ENCODE measurements around the gene KLHDC10. TPM values are rescaled to one million over a fixed set of nuclear protein-coding genes. Genes with fewer than 3 reads are reported as not detected.

Gene KLHDC10
- total and polyA plus RNA-seq, 2 of the 13 experiments (the other 11 are each of a cell fraction or from before 2014, with no cell fraction given), result 11.9 to 21.6 TPM

GRCh38 chr7:130113887-130114286 is 43.6 kb downstream of the KLHDC10 start (continued):
- no peak for TF ChIP-seq ZNF574 (CRISPR knock-in tag; IDR thresholded peaks at IDR 0.05)
- no peak for TF ChIP-seq ZFP37 (CRISPR knock-in tag; IDR thresholded peaks at IDR 0.05; ENCODE audit: borderline replicate concordance)
- no peak for TF ChIP-seq ZNF607 (CRISPR knock-in tag; IDR thresholded peaks at IDR 0.05; ENCODE audit: borderline replicate concordance)
- no peak for TF ChIP-seq TAF1 (CRISPR knock-in tag; IDR thresholded peaks at IDR 0.05)
- TF ChIP-seq RBM22 (optimal IDR thresholded peaks at IDR 0.05; ENCODE audit: low read length), result no peak
- no peak for TF ChIP-seq ZNF274 (CRISPR knock-in tag; IDR thresholded peaks at IDR 0.05)
- TF ChIP-seq PRDM10 (CRISPR knock-in tag; IDR thresholded peaks at IDR 0.05; ENCODE audit: low read depth), result no peak
- TF ChIP-seq ZNF629 (CRISPR knock-in tag; conservative IDR thresholded peaks at IDR 0.05), result no peak
- TF ChIP-seq ZFYVE20 (CRISPR knock-in tag; IDR thresholded peaks at IDR 0.05; ENCODE audit: borderline replicate concordance, low read depth), result no peak
- TF ChIP-seq CBFB (CRISPR knock-in tag; IDR thresholded peaks at IDR 0.05), result no peak
- no peak for TF ChIP-seq KDM5B (CRISPR knock-in tag; IDR thresholded peaks at IDR 0.05; ENCODE audit: borderline replicate concordance)
- TF ChIP-seq ATF4 (CRISPR knock-in tag; IDR thresholded peaks at IDR 0.05), result no peak
- no peak for TF ChIP-seq ZNF678 (CRISPR knock-in tag; IDR thresholded peaks at IDR 0.05)
- no peak for TF ChIP-seq KDM3A (CRISPR knock-in tag; IDR thresholded peaks at IDR 0.05; ENCODE audit: low read depth)
- TF ChIP-seq YEATS2 (CRISPR knock-in tag; IDR thresholded peaks at IDR 0.05; ENCODE audit: borderline replicate concordance), result no peak
- 0 out of 2 replicates have a peak, but pooled peaks have one; percentile 31 for TF ChIP-seq ZNF317 (CRISPR knock-in tag; IDR thresholded peaks at IDR 0.05)
- TF ChIP-seq SCMH1 (CRISPR knock-in tag; IDR thresholded peaks at IDR 0.05; ENCODE audit: borderline replicate concordance), result no peak
- no peak for TF ChIP-seq ZEB1 (IDR thresholded peaks at IDR 0.05; ENCODE audit: insufficient replicate concordance, low read depth)
- no peak for TF ChIP-seq ZNF740 (CRISPR knock-in tag; IDR thresholded peaks at IDR 0.05)
- no peak for TF ChIP-seq ZNF280D (CRISPR knock-in tag; IDR thresholded peaks at IDR 0.05)
